ENCODE data around the gene DCP2.

DCP2 gene

DNA sequence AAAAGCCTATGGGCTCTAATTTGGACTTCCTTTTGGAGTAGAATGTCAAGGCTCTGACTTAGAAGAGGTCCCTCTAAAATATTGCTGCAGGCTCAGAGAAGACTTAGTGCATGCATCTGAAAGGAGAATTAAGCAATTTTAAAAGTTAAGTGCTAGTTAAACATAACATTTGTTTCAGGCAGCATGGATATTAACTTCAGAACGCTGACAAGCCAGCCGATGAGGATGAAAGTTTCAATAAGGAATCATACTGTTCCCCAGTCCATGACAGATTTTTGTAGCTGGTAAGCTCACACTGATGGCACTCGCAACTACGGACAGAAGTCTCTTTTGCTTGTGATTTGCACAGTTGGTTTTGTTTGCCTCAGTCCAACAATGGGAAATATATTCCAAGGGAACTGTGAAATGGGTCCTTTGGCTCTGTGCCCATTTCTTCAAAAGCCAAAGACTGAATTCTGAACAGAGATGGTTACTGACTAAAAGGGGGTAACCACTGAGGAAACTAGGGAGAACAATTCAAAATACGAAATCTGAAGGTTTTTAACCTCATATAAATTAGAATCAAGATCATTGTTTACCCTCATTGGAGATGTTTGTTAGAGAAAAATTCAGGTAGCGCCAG lies 47.6 kb downstream of the DCP2 start:
- DNase-seq = no peak

- DNase-seq = no peak
Measured at GRCh38 chr5:113025596-113025995, 49.0 kb downstream of the DCP2 start.

DNA sequence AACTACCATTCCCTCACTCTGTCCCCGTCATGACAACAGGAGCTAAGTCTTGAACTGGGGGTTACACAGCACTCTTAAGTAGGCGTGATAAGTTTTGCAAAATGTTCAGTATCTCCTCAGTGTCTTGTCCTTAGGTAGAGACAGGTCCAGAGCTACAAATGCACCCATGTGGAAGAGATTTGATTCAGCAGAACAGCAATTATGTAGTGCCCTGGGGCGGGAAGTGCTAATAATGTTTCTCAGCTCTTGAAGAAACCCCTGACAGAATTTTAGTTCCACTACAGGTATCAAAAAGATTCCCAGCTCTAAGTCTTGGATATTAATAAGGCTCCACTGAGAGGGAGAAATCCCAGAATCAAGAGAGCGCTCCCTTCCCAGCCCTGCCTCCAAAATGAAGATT lies 49.6 kb downstream of the DCP2 start:
- no peak for DNase-seq

GRCh38 chr5:113027015-113027414 lies 50.4 kb downstream of the DCP2 start:
- DNase-seq = no peak

GRCh38 chr5:113027431-113027830 lies 50.8 kb downstream of the DCP2 start:
- no peak for DNase-seq

GRCh38 chr5:113029614-113030013 lies 53.0 kb downstream of the DCP2 start:
- no peak for DNase-seq

- DNase-seq = no peak
Measured at GRCh38 chr5:113031104-113031503, 54.5 kb downstream of the DCP2 start.

DNA sequence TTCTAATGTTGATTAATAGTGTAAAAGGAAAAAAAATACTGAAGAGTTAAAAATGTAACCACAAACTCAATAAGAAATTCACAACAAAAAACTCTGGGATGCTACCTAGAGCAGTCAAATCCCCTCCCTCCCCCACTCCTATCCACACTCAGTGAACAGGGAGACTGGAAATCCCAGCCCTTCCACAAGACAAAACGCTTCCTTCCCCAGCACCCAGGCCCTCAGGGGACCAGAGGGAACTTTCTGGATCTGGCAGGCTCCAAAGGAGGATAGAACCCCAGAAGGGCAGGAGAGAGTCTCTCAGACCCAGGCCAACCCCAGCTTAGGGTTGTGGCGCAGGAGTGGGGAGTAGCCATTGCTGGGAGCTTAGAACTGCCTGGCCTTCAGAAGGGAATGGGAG lies 55.0 kb downstream of the DCP2 start:
- DNase-seq = no peak

DNA sequence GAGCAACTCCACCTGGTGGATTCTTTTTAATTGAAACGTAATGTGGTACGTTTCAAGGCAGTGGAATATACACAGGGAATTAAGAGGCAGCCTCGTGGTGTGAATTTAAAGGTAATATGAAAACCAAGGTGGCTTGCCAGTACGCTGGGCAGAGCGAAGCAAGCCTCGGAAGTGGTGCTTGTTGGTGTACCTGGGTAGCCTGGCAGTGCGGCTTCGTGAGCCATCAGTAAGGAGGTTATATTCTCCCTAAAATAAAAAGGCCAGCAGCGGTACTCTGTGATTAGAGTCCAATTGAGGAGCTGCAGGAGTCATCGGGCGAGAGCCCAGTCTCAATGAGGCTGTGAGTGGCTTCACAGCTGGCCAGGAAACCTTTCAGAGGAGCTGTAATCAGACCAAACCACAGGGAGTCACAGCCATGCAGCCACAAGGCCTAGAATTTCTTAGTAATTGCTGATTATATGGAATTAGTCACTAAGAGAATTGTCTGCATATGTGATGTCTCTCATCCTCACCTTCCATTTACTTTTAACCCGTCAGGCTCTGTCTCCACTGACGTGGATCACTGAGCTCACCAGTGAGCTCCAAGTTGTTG lies 57.7 kb downstream of the DCP2 start:
- DNase-seq = no peak

DNA sequence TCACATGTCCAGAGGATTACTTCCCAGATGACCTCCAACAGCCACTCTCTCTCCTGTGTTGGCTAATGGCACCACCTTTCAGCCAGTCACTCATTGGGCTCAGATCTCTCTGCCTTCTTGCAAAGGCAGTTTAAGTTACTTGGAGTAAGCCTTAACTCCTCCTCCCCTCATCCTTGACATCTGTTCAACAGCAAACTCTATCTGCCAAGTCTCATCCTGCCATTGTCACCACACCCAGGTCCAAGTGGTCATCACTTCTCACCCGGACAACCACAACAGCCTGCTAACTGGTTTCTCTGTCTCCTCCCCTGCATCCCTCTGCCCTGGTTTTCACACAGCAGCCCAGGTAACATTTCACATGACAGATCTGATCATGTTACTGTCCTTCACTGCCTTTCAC lies 58.5 kb downstream of the DCP2 start:
- DNase-seq = no peak

- DNase-seq = no peak
Measured at GRCh38 chr5:113036321-113036720, 59.7 kb downstream of the DCP2 start.

- DNase-seq = no peak
Measured at GRCh38 chr5:113036826-113037225, 60.2 kb downstream of the DCP2 start.

GRCh38 chr5:113038136-113038535 lies 61.5 kb downstream of the DCP2 start:
- DNase-seq = no peak

GRCh38 chr5:113038714-113039113 lies 62.1 kb downstream of the DCP2 start:
- DNase-seq = no peak

DNA sequence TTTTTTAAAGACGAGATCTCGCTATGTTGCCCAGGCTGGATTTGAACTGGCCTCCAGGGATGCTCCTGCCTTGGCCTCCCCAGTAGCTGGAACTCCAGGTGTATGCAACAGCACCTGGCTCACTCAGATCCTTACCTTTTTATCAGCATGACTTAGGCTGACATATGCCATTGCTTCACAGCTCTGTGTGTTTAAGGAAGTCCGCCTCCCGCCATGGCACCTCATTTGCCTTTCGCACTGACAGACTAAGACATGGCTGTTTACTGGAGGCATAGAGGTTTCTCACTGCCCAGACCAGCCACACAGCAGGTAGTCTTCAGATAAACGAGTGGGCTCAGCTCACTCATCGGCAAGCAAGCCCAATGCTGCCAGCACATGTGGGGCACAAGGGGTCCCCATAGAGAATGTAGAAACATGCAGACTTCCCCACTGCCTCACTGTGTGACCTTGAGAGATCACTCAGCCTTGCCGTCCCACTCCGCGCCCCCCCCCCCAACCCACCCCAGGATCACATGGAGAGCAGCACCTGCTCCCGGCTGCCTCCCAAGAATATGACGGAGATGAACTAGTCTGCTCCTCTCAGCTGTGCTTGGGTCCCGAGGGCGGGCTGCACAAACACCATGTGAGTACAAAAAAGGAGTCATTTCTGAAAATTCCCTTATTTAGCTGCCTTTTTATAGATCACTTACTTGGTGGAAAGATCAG lies 62.8 kb downstream of the DCP2 start:
- DNase-seq = no peak

DNA sequence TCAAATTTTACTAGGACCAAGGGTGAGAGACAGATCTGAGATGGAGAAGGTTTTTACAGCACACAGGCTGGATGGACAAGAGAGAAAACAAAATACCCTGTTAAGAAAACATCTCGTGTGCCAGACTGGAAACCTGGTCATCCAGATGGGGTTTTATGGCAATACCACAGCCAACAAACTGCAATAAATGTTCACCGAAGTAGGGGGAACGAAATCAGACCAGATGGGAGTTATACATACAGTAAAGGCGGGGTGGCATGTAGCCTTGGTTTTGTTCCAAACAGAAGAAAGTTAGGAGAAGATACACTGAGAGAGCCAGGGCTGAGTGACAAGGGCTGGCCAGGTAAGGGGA lies 63.3 kb downstream of the DCP2 start:
- no peak for DNase-seq

- no peak for DNase-seq
Measured at GRCh38 chr5:113040672-113041260, 64.2 kb downstream of the DCP2 start.

GRCh38 chr5:113042491-113043243 lies 66.1 kb downstream of the DCP2 start:
- DNase-seq = no peak

- DNase-seq = no peak
Measured at GRCh38 chr5:113043491-113043931, 66.9 kb downstream of the DCP2 start.

DNA sequence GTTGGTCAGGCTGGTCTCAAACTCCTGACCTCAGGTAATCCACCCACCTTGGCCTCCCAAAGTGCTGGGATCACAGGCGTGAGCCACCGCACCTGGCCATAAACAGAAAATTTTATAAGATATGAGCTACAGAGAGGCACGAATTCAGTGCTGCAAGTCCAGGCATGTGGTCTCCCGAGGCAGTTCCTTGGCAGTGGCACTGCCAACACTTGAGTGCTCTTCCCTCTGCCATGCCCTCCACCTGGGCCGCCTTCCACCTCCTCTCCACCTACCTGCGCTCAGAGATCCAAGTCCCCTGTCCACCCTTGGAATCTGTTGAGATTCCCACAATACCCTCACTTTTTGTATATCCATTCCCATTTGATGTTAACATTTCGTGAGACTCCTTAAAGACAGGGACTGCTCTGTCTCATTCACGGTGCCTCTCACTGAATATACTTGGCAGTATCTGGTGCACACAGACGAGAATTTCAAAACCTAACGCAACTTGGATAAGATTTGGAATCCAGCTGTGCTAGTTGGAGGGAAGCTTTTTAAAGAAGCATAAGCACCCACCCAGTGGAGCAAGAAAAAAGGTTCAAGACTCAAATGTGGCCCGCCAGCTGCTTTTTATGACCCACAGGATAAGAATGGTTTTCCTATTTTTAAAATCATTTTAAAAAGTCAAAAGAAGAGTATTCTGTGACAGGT lies 68.3 kb downstream of the DCP2 start:
- DNase-seq = no peak

- DNase-seq = no peak
Measured at GRCh38 chr5:113047234-113047633, 70.6 kb downstream of the DCP2 start.

DNA sequence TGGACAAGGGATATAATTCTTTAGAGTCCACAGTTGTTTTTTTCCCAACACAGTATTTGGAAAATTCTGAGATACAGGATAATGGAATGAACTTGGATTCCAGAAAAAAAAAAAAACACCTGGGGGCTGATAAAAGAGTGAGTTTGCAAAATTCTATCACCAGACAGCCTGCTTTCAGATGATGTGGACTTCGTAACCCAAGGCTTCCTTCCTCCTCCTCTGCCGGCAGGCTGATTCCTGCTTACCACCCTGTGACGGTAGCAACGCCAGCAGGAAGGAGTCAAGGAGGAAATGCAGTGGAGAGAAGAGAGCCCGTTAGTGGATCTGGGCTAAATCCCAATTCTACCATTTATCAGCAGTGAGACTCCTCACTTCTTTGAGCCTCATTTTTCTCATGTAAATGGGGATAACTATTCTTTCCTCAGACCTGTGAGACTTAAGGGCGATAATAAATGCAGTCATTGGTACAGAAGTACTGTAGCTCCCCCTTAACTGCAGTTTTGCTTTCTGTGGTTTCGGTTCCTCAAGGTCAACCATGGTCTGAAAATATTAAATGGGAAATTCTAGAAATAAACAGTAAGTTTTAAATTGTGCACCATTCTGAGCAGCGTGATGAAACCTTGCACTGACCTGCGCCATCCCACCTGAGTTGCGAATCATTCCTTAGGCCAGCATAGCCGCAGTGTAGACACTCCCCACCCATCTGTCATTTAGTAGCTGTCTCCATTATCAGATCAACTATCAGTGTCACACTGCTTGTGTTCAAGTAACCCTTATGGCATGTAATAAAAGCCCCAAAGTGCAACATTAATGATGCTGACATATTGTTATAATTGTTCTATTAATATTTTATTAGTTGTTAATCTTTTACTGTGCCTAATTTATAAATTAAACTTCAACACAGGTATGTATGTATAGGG lies 71.4 kb downstream of the DCP2 start:
- no peak for DNase-seq
